ENCODE measurements around the gene STT3B.

The STT3B gene

GRCh38 chr3:31654998-31655397 lies 122.3 kb downstream of the STT3B start:
- DNase-seq = no peak

- DNase-seq = no peak
Measured at GRCh38 chr3:31659246-31659645, 126.5 kb downstream of the STT3B start.

GRCh38 chr3:31661286-31661685 lies 128.6 kb downstream of the STT3B start:
- no peak for DNase-seq

- no peak for DNase-seq
Measured at GRCh38 chr3:31661993-31662670, 129.4 kb downstream of the STT3B start.

DNA sequence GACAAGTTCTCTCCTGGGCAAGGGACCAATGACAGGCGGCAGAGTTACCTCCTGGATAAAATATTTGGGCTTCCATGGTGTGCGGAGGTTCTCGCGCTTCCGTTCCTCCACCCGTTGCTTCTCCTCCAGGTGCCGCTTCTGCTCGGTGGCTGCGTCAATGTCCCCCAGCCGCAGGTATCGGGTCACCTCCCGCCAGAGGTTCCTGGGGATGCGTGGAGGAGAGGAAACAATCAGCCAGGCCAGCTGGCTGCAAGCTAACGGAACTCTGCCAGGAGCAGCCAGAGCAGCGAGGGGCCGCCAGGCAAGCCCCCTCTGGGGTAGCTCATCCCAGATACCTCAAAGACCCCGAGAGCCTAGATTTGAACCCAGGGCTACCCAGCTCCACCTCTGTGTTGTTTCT lies 131.3 kb downstream of the STT3B start:
- no peak for DNase-seq

- no peak for DNase-seq
Measured at GRCh38 chr3:31667582-31667981, 134.9 kb downstream of the STT3B start.

DNA sequence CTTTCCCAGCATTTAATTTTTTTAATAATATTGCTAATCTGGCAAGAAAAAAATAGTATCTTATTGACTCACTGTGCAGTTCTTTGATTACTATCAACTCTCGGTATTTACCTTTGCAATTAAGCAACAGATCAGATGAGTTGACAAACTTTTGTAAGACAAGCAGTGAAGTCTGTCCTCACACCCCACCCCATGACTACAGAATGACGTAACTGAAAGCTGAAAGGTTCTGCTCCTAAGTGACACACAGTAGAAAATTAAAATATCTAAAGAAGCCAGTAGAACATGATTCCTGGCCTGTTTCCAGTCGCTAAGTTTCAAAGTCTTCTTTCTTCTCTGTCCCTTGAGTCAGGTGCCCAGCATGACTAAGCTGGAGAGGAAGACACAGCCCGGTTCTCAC lies 135.5 kb downstream of the STT3B start:
- DNase-seq = no peak

- no peak for DNase-seq
Measured at GRCh38 chr3:31670136-31670535, 137.4 kb downstream of the STT3B start.

DNA sequence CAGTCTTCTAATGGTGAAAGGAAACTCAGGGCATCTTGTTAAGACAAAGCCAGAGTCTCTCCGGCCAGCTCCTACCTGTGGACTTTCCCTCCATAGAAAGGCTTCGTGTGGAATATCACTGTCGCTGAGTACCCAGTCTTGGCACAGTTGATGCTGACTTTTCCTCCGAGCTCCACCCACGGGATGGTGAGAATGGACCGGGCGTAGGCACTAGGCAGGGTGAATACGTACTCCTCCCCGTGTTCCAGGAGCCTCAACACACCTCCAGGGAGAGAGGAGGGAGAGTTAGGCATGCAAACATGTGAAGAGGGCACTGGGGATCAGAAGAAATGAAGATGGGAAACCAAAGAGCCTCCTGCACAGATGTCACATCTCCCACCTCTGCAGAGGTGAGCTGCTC lies 138.0 kb downstream of the STT3B start:
- no peak for DNase-seq

DNA sequence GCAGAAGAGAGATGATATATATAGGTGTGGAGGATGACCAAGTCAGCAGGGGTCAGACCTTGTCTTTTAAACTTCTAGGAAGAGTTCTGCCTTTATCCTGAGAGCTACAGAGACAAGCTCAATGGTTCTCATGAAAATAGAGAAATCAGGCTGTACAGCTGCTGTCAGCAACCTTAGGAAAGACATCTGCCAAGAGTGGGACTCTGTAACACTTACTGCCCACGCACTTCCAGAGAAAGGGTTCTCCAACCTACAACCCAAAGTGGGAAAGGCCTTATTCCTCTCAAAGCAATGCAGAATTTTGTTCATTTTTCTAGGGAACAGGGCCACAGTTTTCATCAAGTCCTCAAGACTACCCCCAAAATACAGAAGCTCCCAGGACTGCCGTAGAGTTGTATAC lies 138.7 kb downstream of the STT3B start:
- no peak for DNase-seq

GRCh38 chr3:31671976-31672375 lies 139.3 kb downstream of the STT3B start:
- DNase-seq = no peak

GRCh38 chr3:31673950-31674349 lies 141.2 kb downstream of the STT3B start:
- no peak for DNase-seq

DNA sequence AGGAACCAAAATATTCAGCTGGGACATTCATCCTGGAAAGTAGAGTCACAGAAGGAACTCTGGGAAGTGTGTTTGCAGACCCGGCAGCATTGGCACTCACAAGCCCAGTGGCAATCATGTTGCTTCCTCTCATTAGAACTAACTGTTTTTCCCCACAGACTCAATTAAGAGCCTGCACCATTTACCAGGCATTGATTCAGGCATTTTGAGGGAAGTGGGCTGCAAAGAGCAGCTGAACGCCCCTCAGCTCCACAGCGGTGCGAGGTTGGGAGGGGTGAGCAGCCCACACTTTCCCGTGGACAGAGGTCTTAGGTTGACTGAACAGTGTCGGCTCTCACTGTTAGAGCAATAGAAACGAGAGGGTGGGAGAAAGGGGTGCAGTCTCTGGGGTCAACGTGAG lies 143.8 kb downstream of the STT3B start:
- DNase-seq = no peak

- DNase-seq = no peak
Measured at GRCh38 chr3:31680072-31680870, 147.5 kb downstream of the STT3B start.
